Subcutaneous adipose tissue (tissue), 4 donors: ENCODE data around the gene USP49. TPM values are rescaled to one million over a fixed set of nuclear protein-coding genes. Genes with fewer than 3 reads are reported as not detected.

Source experiments
- CTCF ChIP-seq: fragments of 450-650 bp; IDR thresholded peaks from one replicate; pipeline ENCODE4 v1.5.1; 2016; ENCODE audit warnings: low read depth, mild to moderate bottlenecking, control low read depth, antibody characterized with exemption, moderate library complexity
- total RNA-seq, 4 donors: library from RNA; depleted of rRNA; stranded (reverse); fragments of >200 nt; gene quantifications; one replicate each; pipeline ENCODE4 v1.1.0, GENCODE V29; 2016

USP49 gene
- total RNA-seq, 4 donors from 2014 or later: 4.1 to 7.8 (median 5.7) TPM

DNA sequence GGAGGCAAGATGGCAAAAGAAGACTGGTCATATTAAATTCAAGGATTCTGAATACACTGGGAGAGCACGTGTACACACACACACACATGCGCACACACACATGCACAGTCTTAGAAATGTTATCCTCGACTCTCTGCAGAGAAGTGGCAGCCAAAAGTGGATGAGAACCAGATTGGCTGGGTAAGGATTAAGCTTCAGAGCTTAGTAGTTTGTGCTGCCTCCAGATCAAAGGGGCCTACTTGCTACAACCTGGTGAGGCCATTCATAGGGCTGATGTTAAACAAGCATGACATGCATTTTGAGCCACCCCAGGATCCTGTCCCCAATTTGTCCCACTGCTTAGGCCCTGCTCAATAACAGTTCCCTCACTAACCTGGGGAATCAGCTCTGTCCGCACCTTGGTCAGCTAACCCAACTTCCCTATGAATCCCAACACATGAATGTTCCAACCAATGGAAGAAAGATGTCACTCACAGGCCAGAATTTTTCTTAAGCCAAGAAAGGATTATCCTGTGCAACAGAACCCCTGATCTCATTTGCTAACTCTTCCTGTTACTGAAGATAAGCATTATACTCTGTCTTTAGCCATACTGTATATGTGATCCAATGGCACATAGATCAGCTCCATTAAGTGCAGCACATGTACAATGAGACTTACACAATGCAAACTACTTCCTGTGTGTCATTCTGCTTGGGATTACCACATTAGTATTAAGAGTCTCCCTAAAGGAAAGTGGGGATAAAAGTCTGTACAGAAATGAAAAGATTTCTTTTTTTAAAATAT, 76.7 kb downstream of the USP49 start:
- TF ChIP-seq CTCF: no peak

- TF ChIP-seq CTCF: no peak
Measured at GRCh38 chr6:41815587-41815986, 79.6 kb downstream of the USP49 start.

- TF ChIP-seq CTCF: no peak
Measured at GRCh38 chr6:41814629-41815028, 80.5 kb downstream of the USP49 start.

- TF ChIP-seq CTCF: no peak
Measured at GRCh38 chr6:41813956-41814355, 81.2 kb downstream of the USP49 start.

GRCh38 chr6:41813469-41813868, 81.7 kb downstream of the USP49 start:
- no peak for TF ChIP-seq CTCF

- TF ChIP-seq CTCF: no peak
Measured at GRCh38 chr6:41811095-41811494, 84.1 kb downstream of the USP49 start.

- TF ChIP-seq CTCF: no peak
Measured at GRCh38 chr6:41805830-41806774, 89.1 kb downstream of the USP49 start.
